ENCODE results near the gene DGKH.
"Not testable (repeated sequence)": the region's sequence is repeated elsewhere in the genome, so short reads cannot be mapped to it uniquely, and the experiment has no call there.

The DGKH gene

GRCh38 chr13:42070599-42070998 is 22.2 kb downstream of the DGKH start:
- DNase-seq (ENCODE audit: extremely low spot score, insufficient read length, low read depth), result not testable (repeated sequence)
- peak; percentile 45 for FAIRE-seq

- FAIRE-seq; DNase-seq (ENCODE audit: extremely low spot score, insufficient read length, low read depth): not testable (repeated sequence)
Observed at GRCh38 chr13:42071179-42071578, 22.7 kb downstream of the DGKH start.

GRCh38 chr13:42071672-42072419 is 23.4 kb downstream of the DGKH start:
- no peak for FAIRE-seq
- DNase-seq (ENCODE audit: extremely low spot score, insufficient read length, low read depth), result no peak

GRCh38 chr13:42073683-42074082 is 25.2 kb downstream of the DGKH start:
- DNase-seq (ENCODE audit: extremely low spot score, insufficient read length, low read depth) (no peak), FAIRE-seq (no peak)

- FAIRE-seq, result peak; percentile 78
Observed at GRCh38 chr13:42075517-42075916, 27.1 kb downstream of the DGKH start.

GRCh38 chr13:42076309-42076713 is 27.9 kb downstream of the DGKH start:
- DNase-seq (ENCODE audit: extremely low spot score, insufficient read length, low read depth) (no peak), FAIRE-seq (no peak)

More at GRCh38 chr13:42075517-42075916, 27.1 kb downstream of the DGKH start:
- no peak for DNase-seq (ENCODE audit: extremely low spot score, insufficient read length, low read depth)

- FAIRE-seq, result no peak
- no peak for DNase-seq (ENCODE audit: extremely low spot score, insufficient read length, low read depth)
Observed at GRCh38 chr13:42078128-42078808, 29.8 kb downstream of the DGKH start.

GRCh38 chr13:42083138-42083770 is 34.8 kb downstream of the DGKH start:
- FAIRE-seq (peak; percentile 31), DNase-seq (ENCODE audit: extremely low spot score, insufficient read length, low read depth) (no peak)

- FAIRE-seq, result no peak
- no peak for DNase-seq (ENCODE audit: extremely low spot score, insufficient read length, low read depth)
Observed at GRCh38 chr13:42084722-42085121, 36.3 kb downstream of the DGKH start.

- FAIRE-seq (peak; percentile 9), DNase-seq (ENCODE audit: extremely low spot score, insufficient read length, low read depth) (no peak)
Observed at GRCh38 chr13:42086582-42086981, 38.1 kb downstream of the DGKH start.

- no peak for DNase-seq (ENCODE audit: extremely low spot score, insufficient read length, low read depth)
- no peak for FAIRE-seq
Observed at GRCh38 chr13:42094516-42095040, 46.1 kb downstream of the DGKH start.

GRCh38 chr13:42096222-42096621 is 47.8 kb downstream of the DGKH start:
- FAIRE-seq; DNase-seq (ENCODE audit: extremely low spot score, insufficient read length, low read depth): not testable (repeated sequence)

GRCh38 chr13:42099962-42100675 is 51.7 kb downstream of the DGKH start:
- no peak for FAIRE-seq
- no peak for DNase-seq (ENCODE audit: extremely low spot score, insufficient read length, low read depth)

GRCh38 chr13:42100960-42101359 is 52.5 kb downstream of the DGKH start:
- FAIRE-seq (no peak), DNase-seq (ENCODE audit: extremely low spot score, insufficient read length, low read depth) (no peak)

GRCh38 chr13:42101821-42102585 is 53.6 kb downstream of the DGKH start:
- DNase-seq (ENCODE audit: extremely low spot score, insufficient read length, low read depth), result no peak
- no peak for FAIRE-seq

- FAIRE-seq (no peak), DNase-seq (ENCODE audit: extremely low spot score, insufficient read length, low read depth) (no peak)
Observed at GRCh38 chr13:42102961-42103865, 54.8 kb downstream of the DGKH start.

GRCh38 chr13:42106998-42107397 is 58.5 kb downstream of the DGKH start:
- DNase-seq (ENCODE audit: extremely low spot score, insufficient read length, low read depth), result no peak
- no peak for FAIRE-seq

- DNase-seq (ENCODE audit: extremely low spot score, insufficient read length, low read depth), result no peak
- FAIRE-seq, result no peak
Observed at GRCh38 chr13:42107421-42107820, 59.0 kb downstream of the DGKH start.
